Mammary epithelial cell (primary cell): ENCODE data around the gene FGFR4.

Source experiments
- EZH2 ChIP-seq: IDR thresholded peaks from 2 replicates; pipeline ENCODE4 v1.6.1; 2012; ENCODE audit warnings: low read length, inconsistent platforms, borderline replicate concordance
- TF ChIP-seq, protein P1 (sequence below), 2 donors: IDR thresholded peaks in 1 of 2; conservative IDR thresholded peaks in 1 of 2; 2 replicates each; pipeline ENCODE4 v1.5.1; 2011 to 2012; ENCODE audit warnings: inconsistent platforms in 2 of 2, low read length in 2 of 2, mild to moderate bottlenecking in 2 of 2, control low read depth in 1 of 2, low read depth in 1 of 2; ENCODE audit not compliant: insufficient read depth in 1 of 2; ENCODE audit errors: extremely low read depth in 1 of 2

DNA sequence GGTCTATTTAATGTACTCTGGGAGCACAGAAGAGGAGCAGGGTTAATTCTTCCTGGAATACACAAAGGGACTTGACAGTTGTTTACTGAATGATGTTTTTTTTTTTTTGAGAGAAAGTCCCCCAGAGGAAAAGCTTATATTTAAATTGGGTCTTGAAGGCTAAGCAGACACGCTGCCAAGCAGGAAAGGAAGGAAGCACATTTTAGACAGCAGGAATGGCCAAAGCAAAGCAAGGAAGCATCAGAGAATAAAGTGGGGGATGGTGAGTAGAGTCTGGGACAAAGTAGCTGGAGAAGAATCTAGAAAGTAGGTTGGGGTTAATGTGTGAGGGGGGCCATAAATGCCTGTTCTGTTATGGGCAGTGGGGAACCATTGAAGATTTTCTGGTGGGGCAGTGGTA is 42.8 kb upstream of the FGFR4 start:
- TF ChIP-seq, protein P1, sequence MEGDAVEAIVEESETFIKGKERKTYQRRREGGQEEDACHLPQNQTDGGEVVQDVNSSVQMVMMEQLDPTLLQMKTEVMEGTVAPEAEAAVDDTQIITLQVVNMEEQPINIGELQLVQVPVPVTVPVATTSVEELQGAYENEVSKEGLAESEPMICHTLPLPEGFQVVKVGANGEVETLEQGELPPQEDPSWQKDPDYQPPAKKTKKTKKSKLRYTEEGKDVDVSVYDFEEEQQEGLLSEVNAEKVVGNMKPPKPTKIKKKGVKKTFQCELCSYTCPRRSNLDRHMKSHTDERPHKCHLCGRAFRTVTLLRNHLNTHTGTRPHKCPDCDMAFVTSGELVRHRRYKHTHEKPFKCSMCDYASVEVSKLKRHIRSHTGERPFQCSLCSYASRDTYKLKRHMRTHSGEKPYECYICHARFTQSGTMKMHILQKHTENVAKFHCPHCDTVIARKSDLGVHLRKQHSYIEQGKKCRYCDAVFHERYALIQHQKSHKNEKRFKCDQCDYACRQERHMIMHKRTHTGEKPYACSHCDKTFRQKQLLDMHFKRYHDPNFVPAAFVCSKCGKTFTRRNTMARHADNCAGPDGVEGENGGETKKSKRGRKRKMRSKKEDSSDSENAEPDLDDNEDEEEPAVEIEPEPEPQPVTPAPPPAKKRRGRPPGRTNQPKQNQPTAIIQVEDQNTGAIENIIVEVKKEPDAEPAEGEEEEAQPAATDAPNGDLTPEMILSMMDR (conservative IDR thresholded peaks at IDR 0.05 in 1 of 2, IDR thresholded peaks at IDR 0.05 in 1 of 2; ENCODE audit: extremely low read depth in 1 of 2, insufficient read depth in 1 of 2, low read depth in 1 of 2, low read length in 2 of 2) = no peak
- no peak for TF ChIP-seq EZH2
